WTC11 (cell line): ENCODE results near the gene KDM1B. TPM values are rescaled to one million over a fixed set of nuclear protein-coding genes. Genes with fewer than 3 reads are reported as not detected.

ENCODE experiments used
- ATAC-seq: fragments of 200-7000 bp; cut with Tn5 transposase; 2 replicates; pipeline ENCODE4 v1.10.0; 2021; ENCODE audit warnings: mild to moderate bottlenecking, moderate library complexity
- CTCF ChIA-PET: fragments of 300-600 bp; sonication (Branson Sonifier 250); formaldehyde crosslinking; loops from one replicate; lab custom pipeline; 2021; ENCODE audit warnings: antibody characterized with exemption; lab: Charles Lee
- POLR2A ChIA-PET: fragments of 350-600 bp; sonication (Branson Sonifier 250); formaldehyde crosslinking; loops from one replicate; lab custom pipeline; 2021; ENCODE audit warnings: antibody characterized with exemption; lab: Charles Lee
- DNase-seq: peaks from one replicate; pipeline ENCODE4 v3.0.0; 2021; ENCODE audit warnings: low spot score
- H3K27ac Mint-ChIP-seq: 2 replicates; pipeline ENCODE4 v1.8.0; 2021; ENCODE audit warnings: mixed read lengths
- H3K27me3 Mint-ChIP-seq: 2 replicates; pipeline ENCODE4 v1.8.0; 2021; ENCODE audit warnings: low read depth, mild to moderate bottlenecking, moderate library complexity, mixed read lengths
- H3K36me3 Mint-ChIP-seq: 2 replicates; pipeline ENCODE4 v1.8.0; 2021; ENCODE audit warnings: mixed read lengths
- H3K4me1 Mint-ChIP-seq: 2 replicates; pipeline ENCODE4 v1.8.0; 2022; ENCODE audit warnings: mixed read lengths
- H3K4me3 Mint-ChIP-seq: 2 replicates; pipeline ENCODE4 v1.8.0; 2021; ENCODE audit warnings: mild to moderate bottlenecking, moderate library complexity, mixed read lengths
- H3K9me3 Mint-ChIP-seq: 2 replicates; pipeline ENCODE4 v1.8.0; 2021; ENCODE audit warnings: mixed read lengths
- ELF4 ChIP-seq: sonication (generic); formaldehyde crosslinking; IDR thresholded peaks from 2 replicates; pipeline ENCODE4 v1.8.1; 2022; ENCODE audit warnings: low read depth, mild to moderate bottlenecking, moderate library complexity, missing genetic modification reagents
- ETV6 ChIP-seq: sonication (generic); formaldehyde crosslinking; IDR thresholded peaks from 2 replicates; pipeline ENCODE4 v1.8.1; 2022; ENCODE audit warnings: mild to moderate bottlenecking, missing genetic modification reagents
- FOXK1 ChIP-seq: sonication (generic); formaldehyde crosslinking; IDR thresholded peaks from 2 replicates; pipeline ENCODE4 v1.8.0; 2022; ENCODE audit warnings: mild to moderate bottlenecking, moderate library complexity, missing genetic modification reagents
- GABPB1 ChIP-seq: sonication (generic); formaldehyde crosslinking; IDR thresholded peaks from 2 replicates; pipeline ENCODE4 v1.8.1; 2023; ENCODE audit warnings: mild to moderate bottlenecking, missing genetic modification reagents
- GRHL2 ChIP-seq: fragments of 250-450 bp; sonication (Bioruptor Pico); IDR thresholded peaks from 2 replicates; pipeline ENCODE4 v1.8.0; 2022; ENCODE audit warnings: mild to moderate bottlenecking, moderate library complexity; ENCODE audit not compliant: insufficient replicate concordance, severe bottlenecking
- HMGA2 ChIP-seq: fragments of 250-450 bp; sonication (Bioruptor Pico); IDR thresholded peaks from 2 replicates; pipeline ENCODE4 v1.4.0; 2021; ENCODE audit warnings: mild to moderate bottlenecking, moderate library complexity
- IRF2 ChIP-seq: sonication (generic); formaldehyde crosslinking; IDR thresholded peaks from 2 replicates; pipeline ENCODE4 v1.8.0; 2022; ENCODE audit warnings: low read depth, missing genetic modification reagents, borderline replicate concordance
- JUN ChIP-seq: sonication (generic); formaldehyde crosslinking; IDR thresholded peaks from 2 replicates; pipeline ENCODE4 v1.8.0; 2023; ENCODE audit warnings: mild to moderate bottlenecking, missing genetic modification reagents
- NR3C1 ChIP-seq: sonication (generic); formaldehyde crosslinking; conservative IDR thresholded peaks from 2 replicates; pipeline ENCODE4 v1.8.1; 2023; ENCODE audit warnings: low read depth, mild to moderate bottlenecking, missing genetic modification reagents
- PRRX2 ChIP-seq: fragments of 250-450 bp; sonication (Bioruptor Pico); IDR thresholded peaks from 2 replicates; pipeline ENCODE4 v1.8.0; 2021; ENCODE audit warnings: mild to moderate bottlenecking
- RORB ChIP-seq: fragments of 250-450 bp; sonication (Bioruptor Pico); IDR thresholded peaks from 2 replicates; pipeline ENCODE4 v1.9.0; 2021; ENCODE audit warnings: mild to moderate bottlenecking
- TEAD4 ChIP-seq: sonication (generic); formaldehyde crosslinking; IDR thresholded peaks from 2 replicates; pipeline ENCODE4 v1.8.0; 2022; ENCODE audit warnings: mild to moderate bottlenecking, missing genetic modification reagents
- TP53 ChIP-seq: sonication (generic); formaldehyde crosslinking; IDR thresholded peaks from 2 replicates; pipeline ENCODE4 v1.8.1; 2023; ENCODE audit warnings: mild to moderate bottlenecking, missing genetic modification reagents
- ZBTB21 ChIP-seq: sonication (generic); formaldehyde crosslinking; IDR thresholded peaks from 2 replicates; pipeline ENCODE4 v1.8.1; 2023; ENCODE audit warnings: mild to moderate bottlenecking, missing genetic modification reagents, borderline replicate concordance
- ZNF121 ChIP-seq: sonication (generic); formaldehyde crosslinking; IDR thresholded peaks from 2 replicates; pipeline ENCODE4 v1.8.0; 2023; ENCODE audit warnings: missing genetic modification reagents
- ZNF219 ChIP-seq: sonication (generic); formaldehyde crosslinking; IDR thresholded peaks from 2 replicates; pipeline ENCODE4 v1.8.0; 2023; ENCODE audit warnings: missing genetic modification reagents, mild to moderate bottlenecking, borderline replicate concordance
- ZNF263 ChIP-seq: sonication (generic); formaldehyde crosslinking; IDR thresholded peaks from 2 replicates; pipeline ENCODE4 v1.8.1; 2022; ENCODE audit warnings: low read depth, mild to moderate bottlenecking, moderate library complexity, missing genetic modification reagents
- ZNF317 ChIP-seq: sonication (generic); formaldehyde crosslinking; IDR thresholded peaks from 2 replicates; pipeline ENCODE4 v1.8.1; 2023; ENCODE audit warnings: low read depth, mild to moderate bottlenecking, moderate library complexity, missing genetic modification reagents, borderline replicate concordance
- ZNF416 ChIP-seq: fragments of 250-450 bp; sonication (Bioruptor Pico); IDR thresholded peaks from 2 replicates; pipeline ENCODE4 v1.9.0; 2021; ENCODE audit warnings: mild to moderate bottlenecking, inconsistent platforms
- ZNF423 ChIP-seq: fragments of 250-450 bp; sonication (Bioruptor Pico); IDR thresholded peaks from 2 replicates; pipeline ENCODE4 v2.1.2; 2022; ENCODE audit warnings: mild to moderate bottlenecking, moderate library complexity
- total RNA-seq: library from RNA; stranded (reverse); gene quantifications from 3 replicates; pipeline ENCODE4 v1.2.3, GENCODE V29; 2021
- TF ChIP-seq, protein P1 (sequence below): sonication (generic); formaldehyde crosslinking; IDR thresholded peaks from 2 replicates; pipeline ENCODE4 v1.8.0; 2023; ENCODE audit warnings: missing genetic modification reagents, mild to moderate bottlenecking, borderline replicate concordance
- TF ChIP-seq, protein P2 (sequence below): fragments of 250-450 bp; sonication (Bioruptor Pico); IDR thresholded peaks from 2 replicates; pipeline ENCODE4 v2.1.2; 2022; ENCODE audit warnings: mild to moderate bottlenecking, moderate library complexity
- TF ChIP-seq, protein P3 (sequence below): fragments of 250-450 bp; sonication (Bioruptor Pico); IDR thresholded peaks from 2 replicates; pipeline ENCODE4 v1.9.0; 2021; ENCODE audit warnings: mild to moderate bottlenecking
- TF ChIP-seq, protein P4 (sequence below): sonication (generic); formaldehyde crosslinking; IDR thresholded peaks from 2 replicates; pipeline ENCODE4 v1.8.1; 2023; ENCODE audit warnings: mild to moderate bottlenecking, moderate library complexity, missing genetic modification reagents
- TF ChIP-seq, protein P5 (sequence below): sonication (generic); formaldehyde crosslinking; IDR thresholded peaks from 2 replicates; pipeline ENCODE4 v1.8.0; 2022; ENCODE audit warnings: mild to moderate bottlenecking, missing genetic modification reagents

The KDM1B gene
- total RNA-seq, 1 experiment from 2014 or later, result 6.7 TPM

DNA sequence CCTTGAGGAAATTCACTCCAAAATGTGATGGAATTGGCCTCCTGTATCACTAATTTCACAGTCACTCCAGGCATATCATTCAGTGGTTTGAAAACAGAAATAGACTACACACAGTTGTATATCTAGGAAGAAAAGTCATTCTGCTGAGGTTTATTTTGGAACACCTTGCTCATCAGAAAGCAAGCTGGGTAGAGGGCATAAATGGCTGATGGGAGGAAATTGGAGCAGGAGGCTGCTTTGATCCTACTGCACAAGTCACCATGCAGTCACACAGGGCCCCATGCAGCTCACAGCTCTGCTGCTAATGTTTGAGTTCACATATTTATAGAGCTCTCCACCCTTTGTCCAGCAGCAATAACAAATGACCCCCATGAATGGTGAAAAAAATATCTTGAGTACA lies 45.1 kb upstream of the KDM1B start:
- DNase-seq, result no peak
- Mint-ChIP-seq H3K4me1 (peaks cover 11% of the 10 kb centered on the region), H3K36me3 (peaks cover 11% of the 10 kb centered on the region), H3K9me3 (peaks cover 21% of the 10 kb centered on the region), H3K27ac (no peak overlapping the region)
- CTCF ChIA-PET, result no interaction called here
- TF ChIP-seq PRRX2 (CRISPR knock-in tag) (no peak), TP53 (CRISPR knock-in tag) (no peak), ZNF317 (CRISPR knock-in tag) (no peak), HMGA2 (no peak), ZNF121 (CRISPR knock-in tag) (no peak), RORB (CRISPR knock-in tag) (no peak), GABPB1 (CRISPR knock-in tag) (no peak), NR3C1 (CRISPR knock-in tag) (no peak), ZNF219 (CRISPR knock-in tag) (no peak), ETV6 (CRISPR knock-in tag) (no peak), IRF2 (no peak), TEAD4 (CRISPR knock-in tag) (no peak), GRHL2 (CRISPR knock-in tag) (no peak), ELF4 (CRISPR knock-in tag) (no peak), JUN (CRISPR knock-in tag) (no peak), ZNF263 (CRISPR knock-in tag) (no peak)
- TF ChIP-seq, protein P1, sequence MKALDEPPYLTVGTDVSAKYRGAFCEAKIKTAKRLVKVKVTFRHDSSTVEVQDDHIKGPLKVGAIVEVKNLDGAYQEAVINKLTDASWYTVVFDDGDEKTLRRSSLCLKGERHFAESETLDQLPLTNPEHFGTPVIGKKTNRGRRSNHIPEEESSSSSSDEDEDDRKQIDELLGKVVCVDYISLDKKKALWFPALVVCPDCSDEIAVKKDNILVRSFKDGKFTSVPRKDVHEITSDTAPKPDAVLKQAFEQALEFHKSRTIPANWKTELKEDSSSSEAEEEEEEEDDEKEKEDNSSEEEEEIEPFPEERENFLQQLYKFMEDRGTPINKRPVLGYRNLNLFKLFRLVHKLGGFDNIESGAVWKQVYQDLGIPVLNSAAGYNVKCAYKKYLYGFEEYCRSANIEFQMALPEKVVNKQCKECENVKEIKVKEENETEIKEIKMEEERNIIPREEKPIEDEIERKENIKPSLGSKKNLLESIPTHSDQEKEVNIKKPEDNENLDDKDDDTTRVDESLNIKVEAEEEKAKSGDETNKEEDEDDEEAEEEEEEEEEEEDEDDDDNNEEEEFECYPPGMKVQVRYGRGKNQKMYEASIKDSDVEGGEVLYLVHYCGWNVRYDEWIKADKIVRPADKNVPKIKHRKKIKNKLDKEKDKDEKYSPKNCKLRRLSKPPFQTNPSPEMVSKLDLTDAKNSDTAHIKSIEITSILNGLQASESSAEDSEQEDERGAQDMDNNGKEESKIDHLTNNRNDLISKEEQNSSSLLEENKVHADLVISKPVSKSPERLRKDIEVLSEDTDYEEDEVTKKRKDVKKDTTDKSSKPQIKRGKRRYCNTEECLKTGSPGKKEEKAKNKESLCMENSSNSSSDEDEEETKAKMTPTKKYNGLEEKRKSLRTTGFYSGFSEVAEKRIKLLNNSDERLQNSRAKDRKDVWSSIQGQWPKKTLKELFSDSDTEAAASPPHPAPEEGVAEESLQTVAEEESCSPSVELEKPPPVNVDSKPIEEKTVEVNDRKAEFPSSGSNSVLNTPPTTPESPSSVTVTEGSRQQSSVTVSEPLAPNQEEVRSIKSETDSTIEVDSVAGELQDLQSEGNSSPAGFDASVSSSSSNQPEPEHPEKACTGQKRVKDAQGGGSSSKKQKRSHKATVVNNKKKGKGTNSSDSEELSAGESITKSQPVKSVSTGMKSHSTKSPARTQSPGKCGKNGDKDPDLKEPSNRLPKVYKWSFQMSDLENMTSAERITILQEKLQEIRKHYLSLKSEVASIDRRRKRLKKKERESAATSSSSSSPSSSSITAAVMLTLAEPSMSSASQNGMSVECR (CRISPR knock-in tag), result no peak
- TF ChIP-seq, protein P2, sequence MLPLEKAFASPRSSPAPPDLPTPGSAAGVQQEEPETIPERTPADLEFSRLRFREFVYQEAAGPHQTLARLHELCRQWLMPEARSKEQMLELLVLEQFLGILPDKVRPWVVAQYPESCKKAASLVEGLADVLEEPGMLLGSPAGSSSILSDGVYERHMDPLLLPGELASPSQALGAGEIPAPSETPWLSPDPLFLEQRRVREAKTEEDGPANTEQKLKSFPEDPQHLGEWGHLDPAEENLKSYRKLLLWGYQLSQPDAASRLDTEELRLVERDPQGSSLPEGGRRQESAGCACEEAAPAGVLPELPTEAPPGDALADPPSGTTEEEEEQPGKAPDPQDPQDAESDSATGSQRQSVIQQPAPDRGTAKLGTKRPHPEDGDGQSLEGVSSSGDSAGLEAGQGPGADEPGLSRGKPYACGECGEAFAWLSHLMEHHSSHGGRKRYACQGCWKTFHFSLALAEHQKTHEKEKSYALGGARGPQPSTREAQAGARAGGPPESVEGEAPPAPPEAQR, result no peak
- TF ChIP-seq, all 79 proteins: peak for 0
- Mint-ChIP-seq H3K27me3 (no peaks in the 10 kb centered on the region), H3K4me3 (no peak overlapping the region)
- ATAC-seq, result no peak
- POLR2A ChIA-PET, result no interaction called here

DNA sequence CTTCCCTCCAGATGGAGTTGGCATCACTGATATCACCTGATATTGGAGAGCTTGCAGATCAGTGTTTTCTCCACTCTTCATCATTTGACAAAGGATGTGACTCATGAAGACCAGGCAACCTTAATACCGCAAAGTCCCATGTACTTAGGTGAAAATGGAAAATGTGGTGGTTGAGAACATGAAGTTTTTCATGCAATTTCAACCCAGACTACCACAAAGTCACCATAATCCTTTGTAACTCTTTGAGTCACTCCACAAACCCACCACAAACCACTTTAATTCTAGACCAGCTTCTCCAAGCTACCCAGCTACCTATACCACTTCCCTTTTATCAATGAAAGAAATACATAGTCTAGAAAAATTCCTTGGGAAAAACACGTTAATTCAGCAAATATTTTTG lies 39.9 kb upstream of the KDM1B start:
- H3K4me3 Mint-ChIP-seq, result no peak overlapping the region
- ChIA-PET POLR2A (no interaction called here), CTCF (no interaction called here)
- H3K27ac Mint-ChIP-seq, result no peak overlapping the region
- no peaks in the 10 kb centered on the region for H3K9me3 Mint-ChIP-seq
- TF ChIP-seq, protein P3, sequence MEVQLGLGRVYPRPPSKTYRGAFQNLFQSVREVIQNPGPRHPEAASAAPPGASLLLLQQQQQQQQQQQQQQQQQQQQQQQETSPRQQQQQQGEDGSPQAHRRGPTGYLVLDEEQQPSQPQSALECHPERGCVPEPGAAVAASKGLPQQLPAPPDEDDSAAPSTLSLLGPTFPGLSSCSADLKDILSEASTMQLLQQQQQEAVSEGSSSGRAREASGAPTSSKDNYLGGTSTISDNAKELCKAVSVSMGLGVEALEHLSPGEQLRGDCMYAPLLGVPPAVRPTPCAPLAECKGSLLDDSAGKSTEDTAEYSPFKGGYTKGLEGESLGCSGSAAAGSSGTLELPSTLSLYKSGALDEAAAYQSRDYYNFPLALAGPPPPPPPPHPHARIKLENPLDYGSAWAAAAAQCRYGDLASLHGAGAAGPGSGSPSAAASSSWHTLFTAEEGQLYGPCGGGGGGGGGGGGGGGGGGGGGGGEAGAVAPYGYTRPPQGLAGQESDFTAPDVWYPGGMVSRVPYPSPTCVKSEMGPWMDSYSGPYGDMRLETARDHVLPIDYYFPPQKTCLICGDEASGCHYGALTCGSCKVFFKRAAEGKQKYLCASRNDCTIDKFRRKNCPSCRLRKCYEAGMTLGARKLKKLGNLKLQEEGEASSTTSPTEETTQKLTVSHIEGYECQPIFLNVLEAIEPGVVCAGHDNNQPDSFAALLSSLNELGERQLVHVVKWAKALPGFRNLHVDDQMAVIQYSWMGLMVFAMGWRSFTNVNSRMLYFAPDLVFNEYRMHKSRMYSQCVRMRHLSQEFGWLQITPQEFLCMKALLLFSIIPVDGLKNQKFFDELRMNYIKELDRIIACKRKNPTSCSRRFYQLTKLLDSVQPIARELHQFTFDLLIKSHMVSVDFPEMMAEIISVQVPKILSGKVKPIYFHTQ (CRISPR knock-in tag), result no peak
- TF ChIP-seq ETV6 (CRISPR knock-in tag) (no peak), ZNF416 (no peak), FOXK1 (no peak), PRRX2 (CRISPR knock-in tag) (no peak), ZNF423 (CRISPR knock-in tag) (no peak), ZBTB21 (CRISPR knock-in tag) (no peak)
- TF ChIP-seq, protein P4, sequence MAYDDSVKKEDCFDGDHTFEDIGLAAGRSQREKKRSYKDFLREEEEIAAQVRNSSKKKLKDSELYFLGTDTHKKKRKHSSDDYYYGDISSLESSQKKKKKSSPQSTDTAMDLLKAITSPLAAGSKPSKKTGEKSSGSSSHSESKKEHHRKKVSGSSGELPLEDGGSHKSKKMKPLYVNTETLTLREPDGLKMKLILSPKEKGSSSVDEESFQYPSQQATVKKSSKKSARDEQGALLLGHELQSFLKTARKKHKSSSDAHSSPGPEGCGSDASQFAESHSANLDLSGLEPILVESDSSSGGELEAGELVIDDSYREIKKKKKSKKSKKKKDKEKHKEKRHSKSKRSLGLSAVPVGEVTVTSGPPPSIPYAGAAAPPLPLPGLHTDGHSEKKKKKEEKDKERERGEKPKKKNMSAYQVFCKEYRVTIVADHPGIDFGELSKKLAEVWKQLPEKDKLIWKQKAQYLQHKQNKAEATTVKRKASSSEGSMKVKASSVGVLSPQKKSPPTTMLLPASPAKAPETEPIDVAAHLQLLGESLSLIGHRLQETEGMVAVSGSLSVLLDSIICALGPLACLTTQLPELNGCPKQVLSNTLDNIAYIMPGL (CRISPR knock-in tag), result no peak
- TF ChIP-seq, protein P5, sequence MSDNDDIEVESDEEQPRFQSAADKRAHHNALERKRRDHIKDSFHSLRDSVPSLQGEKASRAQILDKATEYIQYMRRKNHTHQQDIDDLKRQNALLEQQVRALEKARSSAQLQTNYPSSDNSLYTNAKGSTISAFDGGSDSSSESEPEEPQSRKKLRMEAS (CRISPR knock-in tag), result no peak
- no peak for DNase-seq
- H3K27me3 Mint-ChIP-seq, result no peaks in the 10 kb centered on the region
- ATAC-seq, result no peak
- peaks cover 11% of the 10 kb centered on the region for H3K4me1 Mint-ChIP-seq
- no peaks in the 10 kb centered on the region for H3K36me3 Mint-ChIP-seq
